K562 (cell line): ENCODE measurements around the gene DHDDS.

Experiments
- E2F6 ChIP-seq, 2 experiments: IDR thresholded peaks; 2 replicates each; pipeline ENCODE4 v1.6.1; 2011; ENCODE audit warnings: borderline replicate concordance in 1 of 2, control low read depth in 1 of 2, low read depth in 1 of 2, low read length in 1 of 2, mild to moderate bottlenecking in 1 of 2, mixed read lengths in 1 of 2, moderate library complexity in 1 of 2; ENCODE audit not compliant: insufficient read depth in 1 of 2, insufficient read length in 1 of 2, poor library complexity in 1 of 2, severe bottlenecking in 1 of 2; ENCODE audit errors: extremely low read depth in 1 of 2
- MAX ChIP-seq: sonication (generic); formaldehyde crosslinking; IDR thresholded peaks from 2 replicates; pipeline ENCODE4 v1.9.0; 2022; ENCODE audit warnings: mild to moderate bottlenecking, missing genetic modification reagents
- NR2C1 ChIP-seq, 2 experiments: fragments of 450-650 bp; IDR thresholded peaks; 2 replicates each; pipeline ENCODE4 v1.6.1; 2017; ENCODE audit warnings: mild to moderate bottlenecking in 2 of 2, antibody characterized with exemption in 1 of 2, inconsistent platforms in 1 of 2, missing compliant biosample characterization in 1 of 2, missing genetic modification characterization in 1 of 2
- NRF1 ChIP-seq, 2 experiments: fragments of 450-650 bp; IDR thresholded peaks in 1 of 2; conservative IDR thresholded peaks in 1 of 2; 2 replicates each; pipeline ENCODE4 v1.6.1; 2014; ENCODE audit warnings: mild to moderate bottlenecking in 2 of 2
- TAF1 ChIP-seq: IDR thresholded peaks from 2 replicates; pipeline ENCODE4 v1.6.1; 2011; ENCODE audit warnings: mild to moderate bottlenecking, low read length, moderate library complexity; ENCODE audit not compliant: insufficient read depth, control insufficient read depth, severe bottlenecking; ENCODE audit errors: extremely low read depth
- ZNF766 ChIP-seq: fragments of 200-800 bp; sonication (Bioruptor generic); conservative IDR thresholded peaks from 2 replicates; pipeline ENCODE4 v1.6.1; 2016; ENCODE audit warnings: missing genetic modification characterization, missing compliant biosample characterization

- no peak for TF ChIP-seq MAX (CRISPR knock-in tag)
- no peak for TF ChIP-seq E2F6 (IDR thresholded peaks at IDR 0.05; ENCODE audit: borderline replicate concordance in 1 of 2, extremely low read depth in 1 of 2, insufficient read depth in 1 of 2, insufficient read length in 1 of 2, low read depth in 1 of 2, low read length in 1 of 2, poor library complexity in 1 of 2, severe bottlenecking in 1 of 2)
- TF ChIP-seq NR2C1 (IDR thresholded peaks at IDR 0.05) = no peak
- TF ChIP-seq NR2C1 (tag; IDR thresholded peaks at IDR 0.05) = no peak
- no peak for TF ChIP-seq ZNF766 (CRISPR knock-in tag)
- TF ChIP-seq NRF1 (conservative IDR thresholded peaks at IDR 0.05 in 1 of 2, IDR thresholded peaks at IDR 0.05 in 1 of 2) = no peak
- TF ChIP-seq TAF1 = no peak
These were observed 21.2 kb upstream of the DHDDS start, which contains the start of gene LIN28A for GRCh38 chr1:26410706-26411623.
